Upper lobe of left lung (tissue), 6 donors: ENCODE measurements around the gene STOML3. TPM values are rescaled to one million over a fixed set of nuclear protein-coding genes. Genes with fewer than 3 reads are reported as not detected.

Experiments used
- ATAC-seq, 2 donors: fragments of 200-7000 bp; cut with Tn5 transposase; one replicate each; pipeline ENCODE4 v1.9.1; 2022; ENCODE audit warnings: mild to moderate bottlenecking in 2 of 2, moderate library complexity in 2 of 2; ENCODE audit not compliant: low FRiP score in 2 of 2
- DNase-seq, 2 donors: peaks; one replicate each; pipeline ENCODE4 v3.0.0-alpha.2; 2019 to 2020
- H3K27ac ChIP-seq, 4 donors: fragments of 200-600 bp; sonication (generic); one replicate each; pipeline ENCODE4 v1.5.1; 2016 to 2019
- H3K27me3 ChIP-seq, 4 donors: fragments of 200-600 bp; sonication (generic); one replicate each; pipeline ENCODE4 v1.5.1; 2017 to 2019
- H3K36me3 ChIP-seq, 4 donors: fragments of 200-600 bp; sonication (generic); one replicate each; pipeline ENCODE4 v1.5.1; 2016 to 2019
- H3K4me1 ChIP-seq, 4 donors: fragments of 200-600 bp; sonication (generic); one replicate each; pipeline ENCODE4 v1.5.1; 2018 to 2019
- H3K4me3 ChIP-seq, 4 donors: fragments of 200-600 bp; sonication (generic); one replicate each; pipeline ENCODE4 v1.5.1; 2017 to 2019; ENCODE audit warnings: mild to moderate bottlenecking in 2 of 4, moderate library complexity in 1 of 4
- H3K9me3 ChIP-seq, 4 donors: fragments of 200-600 bp; sonication (generic); one replicate each; pipeline ENCODE4 v1.5.1; 2018 to 2019
- CTCF ChIP-seq, 6 experiments: fragments of 450-650 bp in 4 of 6; fragments of 200-600 bp in 2 of 6; sonication (generic) in 2 of 6; IDR thresholded peaks; one replicate each; pipeline ENCODE4 v1.5.1; 2016 to 2019; ENCODE audit warnings: antibody characterized with exemption in 6 of 6
- EP300 ChIP-seq, 4 donors: sonication (generic); formaldehyde crosslinking; IDR thresholded peaks; one replicate each; pipeline ENCODE4 v1.5.1; 2017; ENCODE audit warnings: antibody characterized with exemption in 4 of 4, control low read depth in 2 of 4
- POLR2A ChIP-seq, 4 donors: fragments of 450-650 bp; IDR thresholded peaks; one replicate each; pipeline ENCODE4 v1.5.1; 2016 to 2017; ENCODE audit warnings: antibody characterized with exemption in 4 of 4, mild to moderate bottlenecking in 2 of 4
- POLR2AphosphoS5 ChIP-seq, 2 donors: sonication (generic); formaldehyde crosslinking; IDR thresholded peaks; one replicate each; pipeline ENCODE4 v1.5.1; 2017; ENCODE audit warnings: antibody characterized with exemption in 2 of 2
- WGBS, 2 donors: methylation state at CpG; one replicate each; pipeline ENCODE4 v1.1.5; 2017 to 2018; 5-methylcytosine and 5-hydroxymethylcytosine counted together
- total RNA-seq, 6 donors: library from RNA; depleted of rRNA in 4 of 6; stranded (reverse); fragments of >200 nt in 4 of 6; gene quantifications; one replicate each; pipeline versions ENCODE4 v1.1.0 to v1.2.1, GENCODE V29; 2016 to 2021
- donor health status: DM: no; HTN: no; CAD: no; lungs with moderate emphysema.
- donor health status: DM: no; HTN: yes; CAD: no; lungs with severe emphysema.

Gene STOML3
- total RNA-seq = 10 to 100 TPM in 1 of 6 donors, 1 to 10 TPM in 4, under 1 TPM in 1; 0.14 to 10.8 (median 1.6) TPM

- DNase-seq = no peak
- Histone ChIP-seq H3K27ac (no peak within 1 kb of the TSS), H3K4me3 (no peak within 1 kb of the TSS), H3K36me3 (no peaks in the 10 kb centered on the region), H3K4me1 (no peaks in the 10 kb centered on the region), H3K9me3 (no peaks in the 10 kb centered on the region), H3K27me3 (no peaks in the 10 kb centered on the region)
- TF ChIP-seq EP300 (IDR thresholded peaks at IDR 0.05) = no peak
- TF ChIP-seq CTCF (IDR thresholded peaks at IDR 0.05) = no peak
- TF ChIP-seq POLR2A (IDR thresholded peaks at IDR 0.05) = no peak
- no peak for TF ChIP-seq POLR2AphosphoS5 (IDR thresholded peaks at IDR 0.05)
- no peak for ATAC-seq
Measured at GRCh38 chr13:38990693-38991092, at the start of gene STOML3. TSS of gene STOML3 (minus strand) at chr13:38990831. CDS start at chr13:38990721, 110 bp downstream.

- peaks cover 14 to 45% (median 20%) of the 10 kb centered on the region in 4 donors for H3K4me1 ChIP-seq
- H3K27ac ChIP-seq = peak overlapping the region in 2 of 4 donors; percentile 88 to 93
- H3K4me3 ChIP-seq = peak overlapping the region in 1 of 4 donors; percentile 7
- ATAC-seq (no peak), DNase-seq (no peak)
- 44 to 63% methylated on average over 1 of the region's 1 CpG for WGBS, 2 donors
- H3K36me3 ChIP-seq = peaks cover 0 to 7% (median 2%) of the 10 kb centered on the region in 4 donors
- TF ChIP-seq POLR2AphosphoS5 (IDR thresholded peaks at IDR 0.05) (no peak), CTCF (IDR thresholded peaks at IDR 0.05) (no peak), POLR2A (IDR thresholded peaks at IDR 0.05) (no peak)
- H3K27me3 ChIP-seq = no peaks in the 10 kb centered on the region
- H3K9me3 ChIP-seq = no peaks in the 10 kb centered on the region
Measured at GRCh38 chr13:39040206-39040605, 49.6 kb upstream of the STOML3 start.

- ATAC-seq (no peak), DNase-seq (no peak)
- Histone ChIP-seq H3K27ac (peak overlapping the region; percentile 88 to 93 (median 89)), H3K36me3 (peaks cover 0 to 4% (median 0%) of the 10 kb centered on the region in 4 donors), H3K4me3 (peak overlapping the region; percentile 73 to 96 (median 89)), H3K4me1 (peaks cover 24 to 55% (median 30%) of the 10 kb centered on the region in 4 donors), H3K9me3 (no peaks in the 10 kb centered on the region), H3K27me3 (no peaks in the 10 kb centered on the region)
- WGBS, 2 donors = 4 to 6% methylated on average over 7 of the region's 7 CpGs
- no peak for TF ChIP-seq POLR2A (IDR thresholded peaks at IDR 0.05)
Measured at GRCh38 chr13:39039041-39039440, 48.4 kb upstream of the STOML3 start.

GRCh38 chr13:39038569-39039030, 48.0 kb upstream of the STOML3 start:
- DNase-seq = peak; percentile 45 to 70
- H3K9me3 ChIP-seq = no peaks in the 10 kb centered on the region
- peak overlapping the region; percentile 73 to 96 (median 89) for H3K4me3 ChIP-seq
- peak; percentile 44 to 56 for ATAC-seq
- peaks cover 24 to 59% (median 30%) of the 10 kb centered on the region in 4 donors for H3K4me1 ChIP-seq
- H3K27me3 ChIP-seq = no peaks in the 10 kb centered on the region
- WGBS, 2 donors = 0 to 1% methylated on average over 3 to 15 of the region's 15 CpGs
- H3K27ac ChIP-seq = peak overlapping the region; percentile 88 to 93 (median 89)
- peaks cover 0 to 4% (median 0%) of the 10 kb centered on the region in 4 donors for H3K36me3 ChIP-seq
- TF ChIP-seq POLR2AphosphoS5 (IDR thresholded peaks at IDR 0.05) (peak in 1 of 2 donors; percentile 0), EP300 (IDR thresholded peaks at IDR 0.05) (no peak), CTCF (IDR thresholded peaks at IDR 0.05) (no peak), POLR2A (IDR thresholded peaks at IDR 0.05) (no peak)

GRCh38 chr13:39037880-39038568, 47.4 kb upstream of the STOML3 start, which contains the start of the genes NHLRC3 and PROSER1:
TSS of gene NHLRC3 (plus strand) at chr13:39038456. CDS start at chr13:39038640, 184 bp downstream.
TSS of gene PROSER1 (minus strand) at chr13:39038089. CDS start at chr13:39037242, 847 bp downstream.
- ATAC-seq (peak; percentile 97 to 98), DNase-seq (peak; percentile 83 to 91)
- no peaks in the 10 kb centered on the region for H3K27me3 ChIP-seq
- H3K4me3 ChIP-seq = peak within 1 kb of the TSS; percentile 73 to 96 (median 89)
- WGBS, 2 donors = 0 to 1% methylated on average over 21 to 28 of the region's 41 CpGs
- peaks cover 0 to 2% (median 0%) of the 10 kb centered on the region in 4 donors for H3K36me3 ChIP-seq
- peak within 1 kb of the TSS; percentile 88 to 93 (median 89) for H3K27ac ChIP-seq
- peaks cover 24 to 63% (median 30%) of the 10 kb centered on the region in 4 donors for H3K4me1 ChIP-seq
- peak in 1 of 4 donors; percentile 1 for TF ChIP-seq EP300 (IDR thresholded peaks at IDR 0.05)
- peak in 2 of 6 experiments; percentile 30 to 42 for TF ChIP-seq CTCF (IDR thresholded peaks at IDR 0.05)
- peak; percentile 36 to 82 for TF ChIP-seq POLR2AphosphoS5 (IDR thresholded peaks at IDR 0.05)
- peak in 3 of 4 donors; percentile 60 to 67 (median 64) for TF ChIP-seq POLR2A (IDR thresholded peaks at IDR 0.05)
- H3K9me3 ChIP-seq = no peaks in the 10 kb centered on the region
